Body of pancreas (tissue), 4 donors: ENCODE measurements around the gene ACADSB.

Source experiments
- POLR2A ChIP-seq, 3 donors: fragments of 450-650 bp; IDR thresholded peaks; one replicate each; pipeline ENCODE4 v1.6.1; 2016; ENCODE audit warnings: antibody characterized with exemption in 3 of 3, mild to moderate bottlenecking in 2 of 3
- TF ChIP-seq, protein P1 (sequence below), 7 experiments: fragments of 450-650 bp in 4 of 7; fragments of 200-600 bp in 3 of 7; sonication (generic) in 3 of 7; IDR thresholded peaks; one replicate each; pipeline ENCODE4 v1.5.1; 2016 to 2019; ENCODE audit warnings: antibody characterized with exemption in 7 of 7

DNA sequence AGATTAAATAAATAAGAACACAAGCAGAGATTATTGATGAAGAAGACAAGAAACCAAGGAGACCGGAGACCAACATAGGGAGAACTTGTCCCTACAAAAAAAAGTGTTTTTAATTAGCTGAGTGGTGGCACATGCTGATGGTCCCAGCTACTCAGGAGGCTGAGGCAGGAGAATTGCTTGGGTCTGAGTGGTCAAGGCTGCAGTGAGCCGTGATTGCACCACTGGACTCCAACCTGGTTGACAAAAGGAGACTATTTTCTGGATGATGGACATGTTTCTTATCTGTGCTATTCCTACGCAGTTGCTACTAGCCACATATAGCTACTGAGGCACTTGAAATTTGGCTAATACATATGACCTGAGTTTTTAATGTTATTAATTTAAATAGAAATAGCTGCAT, 9.9 kb upstream of the ACADSB start:
- TF ChIP-seq, protein P1, sequence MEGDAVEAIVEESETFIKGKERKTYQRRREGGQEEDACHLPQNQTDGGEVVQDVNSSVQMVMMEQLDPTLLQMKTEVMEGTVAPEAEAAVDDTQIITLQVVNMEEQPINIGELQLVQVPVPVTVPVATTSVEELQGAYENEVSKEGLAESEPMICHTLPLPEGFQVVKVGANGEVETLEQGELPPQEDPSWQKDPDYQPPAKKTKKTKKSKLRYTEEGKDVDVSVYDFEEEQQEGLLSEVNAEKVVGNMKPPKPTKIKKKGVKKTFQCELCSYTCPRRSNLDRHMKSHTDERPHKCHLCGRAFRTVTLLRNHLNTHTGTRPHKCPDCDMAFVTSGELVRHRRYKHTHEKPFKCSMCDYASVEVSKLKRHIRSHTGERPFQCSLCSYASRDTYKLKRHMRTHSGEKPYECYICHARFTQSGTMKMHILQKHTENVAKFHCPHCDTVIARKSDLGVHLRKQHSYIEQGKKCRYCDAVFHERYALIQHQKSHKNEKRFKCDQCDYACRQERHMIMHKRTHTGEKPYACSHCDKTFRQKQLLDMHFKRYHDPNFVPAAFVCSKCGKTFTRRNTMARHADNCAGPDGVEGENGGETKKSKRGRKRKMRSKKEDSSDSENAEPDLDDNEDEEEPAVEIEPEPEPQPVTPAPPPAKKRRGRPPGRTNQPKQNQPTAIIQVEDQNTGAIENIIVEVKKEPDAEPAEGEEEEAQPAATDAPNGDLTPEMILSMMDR (IDR thresholded peaks at IDR 0.05) = no peak
- TF ChIP-seq POLR2A (IDR thresholded peaks at IDR 0.05) = no peak
